Nephron (organoid): Measurements from ENCODE around the gene MDK.

Experiments
- H3K27ac Mint-ChIP-seq, 3 experiments: 2 replicates each; pipeline ENCODE4 v1.8.0; 2020; ENCODE audit warnings: mixed read lengths in 3 of 3, mild to moderate bottlenecking in 2 of 3, moderate library complexity in 1 of 3
- H3K27me3 Mint-ChIP-seq: 2 replicates; pipeline ENCODE4 v1.8.0; 2021; ENCODE audit warnings: low read depth, mild to moderate bottlenecking, moderate library complexity, mixed read lengths
- H3K36me3 Mint-ChIP-seq: 2 replicates; pipeline ENCODE4 v1.8.0; 2020; ENCODE audit warnings: low read depth, mixed read lengths
- H3K4me1 Mint-ChIP-seq: 2 replicates; pipeline ENCODE4 v1.8.0; 2020; ENCODE audit warnings: mixed read lengths
- H3K4me3 Mint-ChIP-seq, 3 experiments: 2 replicates each; pipeline ENCODE4 v1.8.0; 2020; ENCODE audit warnings: mild to moderate bottlenecking in 3 of 3, mixed read lengths in 3 of 3, moderate library complexity in 2 of 3
- H3K9me3 Mint-ChIP-seq: 2 replicates; pipeline ENCODE4 v1.8.0; 2020; ENCODE audit warnings: mixed read lengths
- TF ChIP-seq, protein P1 (sequence below), 3 experiments: fragments of 200-600 bp; sonication (generic); IDR thresholded peaks; one replicate each; pipeline ENCODE4 v1.5.0; 2021; ENCODE audit warnings: antibody characterized with exemption in 3 of 3; ENCODE audit not compliant: unreplicated experiment in 3 of 3

The MDK gene

DNA sequence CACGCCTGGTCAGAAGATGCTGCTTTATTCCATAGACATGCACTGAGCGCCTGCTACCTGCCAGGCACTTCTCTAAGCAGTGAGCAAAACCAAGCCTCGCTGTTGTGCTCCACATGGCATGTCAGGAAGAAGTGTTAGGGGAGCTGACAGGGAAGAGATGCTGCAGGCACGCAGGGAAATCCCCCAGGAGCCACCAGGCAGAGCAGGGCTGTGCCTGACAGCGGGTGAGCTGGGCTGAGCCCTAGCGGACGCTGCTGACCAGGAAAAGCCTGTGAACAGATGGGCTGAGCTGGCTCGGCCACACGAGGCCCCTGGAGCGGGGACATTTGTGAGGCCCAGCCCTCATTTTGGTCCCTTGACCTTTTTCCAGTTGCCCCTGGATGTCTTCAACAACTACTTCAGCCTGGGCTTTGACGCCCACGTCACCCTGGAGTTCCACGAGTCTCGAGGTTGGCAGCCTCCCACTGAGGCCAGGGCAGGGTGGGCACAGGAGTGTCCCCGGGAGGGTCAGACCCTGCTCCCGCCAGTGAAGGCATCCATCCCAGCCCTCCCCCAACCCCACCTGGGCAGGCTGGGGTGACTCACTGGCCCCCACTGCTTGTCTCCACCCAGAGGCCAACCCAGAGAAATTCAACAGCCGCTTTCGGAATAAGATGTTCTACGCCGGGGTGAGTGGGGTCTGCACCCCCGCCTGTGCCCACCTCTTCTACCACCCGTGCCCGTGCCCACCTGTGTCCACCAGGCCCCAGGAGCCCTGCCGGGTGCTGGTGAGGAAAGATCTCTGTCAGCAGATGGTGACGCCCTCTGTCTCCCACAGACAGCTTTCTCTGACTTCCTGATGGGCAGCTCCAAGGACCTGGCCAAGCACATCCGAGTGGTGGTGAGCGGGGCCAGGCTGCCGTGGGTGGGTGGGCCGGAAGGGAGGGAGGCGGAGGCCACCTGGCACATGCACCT, 7.4 kb upstream of the MDK start:
- peaks cover 13% of the 10 kb centered on the region for H3K4me1 Mint-ChIP-seq
- H3K27ac Mint-ChIP-seq, result no peak overlapping the region
- TF ChIP-seq, protein P1, sequence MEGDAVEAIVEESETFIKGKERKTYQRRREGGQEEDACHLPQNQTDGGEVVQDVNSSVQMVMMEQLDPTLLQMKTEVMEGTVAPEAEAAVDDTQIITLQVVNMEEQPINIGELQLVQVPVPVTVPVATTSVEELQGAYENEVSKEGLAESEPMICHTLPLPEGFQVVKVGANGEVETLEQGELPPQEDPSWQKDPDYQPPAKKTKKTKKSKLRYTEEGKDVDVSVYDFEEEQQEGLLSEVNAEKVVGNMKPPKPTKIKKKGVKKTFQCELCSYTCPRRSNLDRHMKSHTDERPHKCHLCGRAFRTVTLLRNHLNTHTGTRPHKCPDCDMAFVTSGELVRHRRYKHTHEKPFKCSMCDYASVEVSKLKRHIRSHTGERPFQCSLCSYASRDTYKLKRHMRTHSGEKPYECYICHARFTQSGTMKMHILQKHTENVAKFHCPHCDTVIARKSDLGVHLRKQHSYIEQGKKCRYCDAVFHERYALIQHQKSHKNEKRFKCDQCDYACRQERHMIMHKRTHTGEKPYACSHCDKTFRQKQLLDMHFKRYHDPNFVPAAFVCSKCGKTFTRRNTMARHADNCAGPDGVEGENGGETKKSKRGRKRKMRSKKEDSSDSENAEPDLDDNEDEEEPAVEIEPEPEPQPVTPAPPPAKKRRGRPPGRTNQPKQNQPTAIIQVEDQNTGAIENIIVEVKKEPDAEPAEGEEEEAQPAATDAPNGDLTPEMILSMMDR (IDR thresholded peaks at IDR 0.05; ENCODE audit: unreplicated experiment in 3 of 3), result no peak
- no peaks in the 10 kb centered on the region for H3K9me3 Mint-ChIP-seq
- H3K36me3 Mint-ChIP-seq, result peaks cover 21% of the 10 kb centered on the region
- H3K27me3 Mint-ChIP-seq, result no peaks in the 10 kb centered on the region
- H3K4me3 Mint-ChIP-seq, result no peak overlapping the region

DNA sequence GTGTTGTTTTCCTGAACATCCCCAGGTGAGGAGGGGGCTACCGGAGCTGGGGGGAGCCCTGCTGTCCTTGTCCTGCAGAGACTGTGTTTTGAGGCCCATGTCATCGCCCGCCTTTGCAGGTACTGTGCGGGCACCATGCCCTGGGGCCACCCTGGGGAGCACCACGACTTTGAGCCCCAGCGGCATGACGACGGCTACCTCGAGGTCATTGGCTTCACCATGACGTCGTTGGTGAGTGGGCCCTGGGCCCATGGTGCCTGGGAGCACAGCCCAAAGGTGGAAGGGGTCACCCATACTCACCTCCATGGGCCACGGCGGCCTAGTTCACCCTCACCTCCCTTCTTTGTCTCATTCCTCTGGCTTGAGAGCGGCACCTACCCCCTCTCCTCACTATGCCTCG, 6.7 kb upstream of the MDK start:
- no peaks in the 10 kb centered on the region for H3K9me3 Mint-ChIP-seq
- TF ChIP-seq, protein P1 (IDR thresholded peaks at IDR 0.05; ENCODE audit: unreplicated experiment in 3 of 3), result no peak
- no peak overlapping the region for H3K27ac Mint-ChIP-seq
- H3K27me3 Mint-ChIP-seq, result no peaks in the 10 kb centered on the region
- peaks cover 18% of the 10 kb centered on the region for H3K36me3 Mint-ChIP-seq
- H3K4me3 Mint-ChIP-seq, result no peak overlapping the region
- peaks cover 7% of the 10 kb centered on the region for H3K4me1 Mint-ChIP-seq

DNA sequence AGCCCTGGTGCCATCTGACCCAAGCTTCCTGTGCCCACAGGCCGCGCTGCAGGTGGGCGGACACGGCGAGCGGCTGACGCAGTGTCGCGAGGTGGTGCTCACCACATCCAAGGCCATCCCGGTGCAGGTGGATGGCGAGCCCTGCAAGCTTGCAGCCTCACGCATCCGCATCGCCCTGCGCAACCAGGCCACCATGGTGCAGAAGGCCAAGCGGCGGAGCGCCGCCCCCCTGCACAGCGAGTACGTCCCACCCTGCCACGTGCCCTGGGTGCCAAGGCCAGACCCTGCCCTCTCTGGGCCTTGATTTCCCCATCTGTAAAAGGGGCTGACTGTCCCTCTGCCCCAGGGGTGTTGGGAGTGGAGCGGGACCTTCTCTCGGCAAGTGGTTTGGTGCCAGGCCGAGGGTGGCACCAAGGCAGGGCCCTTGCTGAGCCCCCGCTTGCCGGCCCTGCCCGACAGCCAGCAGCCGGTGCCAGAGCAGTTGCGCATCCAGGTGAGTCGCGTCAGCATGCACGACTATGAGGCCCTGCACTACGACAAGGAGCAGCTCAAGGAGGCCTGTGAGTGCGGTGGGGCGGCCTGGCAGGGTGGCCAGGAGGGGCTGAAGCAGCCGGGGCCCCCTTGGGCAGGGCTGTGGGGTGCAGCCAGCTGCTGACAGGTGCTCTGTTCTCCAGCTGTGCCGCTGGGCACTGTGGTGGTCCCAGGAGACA, 5.9 kb upstream of the MDK start:
- TF ChIP-seq, protein P1 (IDR thresholded peaks at IDR 0.05; ENCODE audit: unreplicated experiment in 3 of 3), result no peak
- Mint-ChIP-seq H3K36me3 (peaks cover 14% of the 10 kb centered on the region), H3K9me3 (no peaks in the 10 kb centered on the region), H3K4me3 (no peak overlapping the region), H3K27ac (no peak overlapping the region), H3K4me1 (no peaks in the 10 kb centered on the region), H3K27me3 (no peaks in the 10 kb centered on the region)

DNA sequence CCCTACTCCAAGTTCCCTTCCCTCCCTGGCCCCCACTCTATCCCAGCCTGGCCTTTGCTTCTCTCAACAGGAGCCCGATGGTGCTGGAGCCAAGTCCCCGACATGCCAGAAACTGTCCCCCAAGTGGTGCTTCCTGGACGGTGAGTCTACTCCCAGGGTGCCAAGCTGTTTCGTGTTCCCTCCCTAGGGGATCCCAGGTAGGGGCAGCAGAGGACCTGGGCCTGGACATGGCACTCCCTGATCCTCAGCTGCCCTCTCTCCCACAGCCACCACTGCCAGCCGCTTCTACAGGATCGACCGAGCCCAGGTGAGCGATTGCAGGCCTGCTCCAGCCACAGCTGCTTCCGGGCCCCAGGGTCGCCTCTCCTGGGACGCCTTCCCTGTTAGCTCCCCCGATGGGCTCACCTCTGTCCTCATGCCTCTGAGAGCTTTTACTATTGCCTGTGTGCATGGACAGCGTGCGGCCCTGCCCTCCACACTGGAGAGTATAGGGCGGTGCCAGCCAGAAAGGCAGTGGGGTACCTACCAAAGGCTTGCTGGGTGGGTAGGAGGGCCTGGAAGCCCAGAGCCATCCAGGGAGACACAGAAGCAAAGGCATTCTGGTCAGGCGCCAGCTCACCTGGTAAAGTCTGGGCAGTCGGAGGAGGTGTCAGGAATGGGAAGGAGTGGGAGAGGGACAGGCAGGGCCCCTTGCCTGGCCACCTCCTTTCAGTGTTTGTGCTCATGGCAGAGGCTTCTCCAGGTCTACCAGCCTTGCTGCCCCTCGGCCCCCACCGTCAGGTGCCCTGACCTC, 5.0 kb upstream of the MDK start:
- peaks cover 14% of the 10 kb centered on the region for H3K36me3 Mint-ChIP-seq
- H3K27me3 Mint-ChIP-seq, result no peaks in the 10 kb centered on the region
- no peaks in the 10 kb centered on the region for H3K4me1 Mint-ChIP-seq
- no peaks in the 10 kb centered on the region for H3K9me3 Mint-ChIP-seq
- no peak overlapping the region for H3K27ac Mint-ChIP-seq
- H3K4me3 Mint-ChIP-seq, result no peak overlapping the region
- TF ChIP-seq, protein P1 (IDR thresholded peaks at IDR 0.05; ENCODE audit: unreplicated experiment in 3 of 3), result no peak

DNA sequence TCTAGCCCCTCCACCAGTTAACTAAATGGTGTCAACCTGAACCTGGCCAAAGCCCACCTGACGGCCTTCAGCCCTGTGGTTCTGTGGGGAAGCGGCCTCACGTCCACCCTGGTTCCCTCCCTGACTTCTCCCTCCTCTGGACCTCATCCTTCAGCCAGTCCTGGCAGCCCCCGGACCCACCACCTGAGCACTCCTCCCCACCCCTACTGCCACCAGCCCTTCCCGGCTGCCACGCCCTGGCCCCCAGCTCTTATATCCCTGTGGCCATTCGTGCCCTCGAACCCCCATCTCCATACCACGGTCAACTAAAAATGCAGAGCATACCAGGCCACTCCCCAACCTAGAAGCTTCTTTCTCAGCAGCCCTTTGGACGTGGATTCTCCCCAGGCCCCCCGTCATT, 4.2 kb upstream of the MDK start:
- peaks cover 14% of the 10 kb centered on the region for H3K36me3 Mint-ChIP-seq
- no peak overlapping the region for H3K4me3 Mint-ChIP-seq
- no peak overlapping the region for H3K27ac Mint-ChIP-seq
- H3K4me1 Mint-ChIP-seq, result no peaks in the 10 kb centered on the region
- TF ChIP-seq, protein P1 (IDR thresholded peaks at IDR 0.05; ENCODE audit: unreplicated experiment in 3 of 3), result no peak
- H3K9me3 Mint-ChIP-seq, result no peaks in the 10 kb centered on the region
- H3K27me3 Mint-ChIP-seq, result no peaks in the 10 kb centered on the region
